Measurements from ENCODE around the gene FBN2.
"Not testable (repeated sequence)": the region's sequence is repeated elsewhere in the genome, so short reads cannot be mapped to it uniquely, and the experiment has no call there.

The FBN2 gene

DNA sequence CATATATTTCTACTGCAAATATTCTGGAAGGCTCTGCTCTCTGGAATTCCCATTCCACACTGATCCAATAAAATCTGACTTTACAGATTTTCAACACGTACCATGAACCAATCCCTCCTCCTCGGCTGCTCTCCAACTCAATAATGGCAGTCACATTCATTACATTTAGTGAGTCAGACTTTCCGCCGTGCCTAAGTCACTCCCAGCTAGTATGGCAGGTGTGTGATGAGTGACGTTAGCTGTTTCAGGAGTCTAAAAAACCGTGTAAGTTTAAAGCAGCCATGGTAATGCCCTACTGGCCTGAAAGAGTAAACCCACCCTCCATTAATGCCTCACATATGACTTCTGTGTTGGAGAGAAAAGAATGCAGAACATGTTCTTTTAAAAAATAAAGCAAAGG lies 3.3 kb downstream of the FBN2 start:
- no peak for DNase-seq (ENCODE audit: low read depth in 2 of 2)

DNA sequence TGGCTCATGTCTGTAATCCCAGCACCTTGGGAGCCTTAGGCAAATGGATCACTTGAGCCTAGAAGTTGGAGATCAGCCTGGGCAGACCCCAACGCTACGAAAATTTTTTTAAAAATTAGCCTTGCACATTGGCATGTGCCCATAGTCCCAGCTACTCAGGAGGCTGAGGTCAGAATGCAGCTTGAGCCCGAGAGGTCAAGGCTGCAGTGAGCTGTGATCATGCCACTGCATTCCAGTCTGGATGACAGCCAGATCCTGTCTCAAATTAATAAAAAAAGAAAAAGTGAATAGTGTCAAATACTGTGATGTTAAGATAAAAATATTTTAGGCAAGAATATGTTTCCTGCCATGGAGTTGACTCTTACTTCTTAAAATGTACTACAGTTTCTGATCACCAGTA lies 5.3 kb downstream of the FBN2 start:
- DNase-seq (ENCODE audit: low read depth in 2 of 2) = no peak

DNA sequence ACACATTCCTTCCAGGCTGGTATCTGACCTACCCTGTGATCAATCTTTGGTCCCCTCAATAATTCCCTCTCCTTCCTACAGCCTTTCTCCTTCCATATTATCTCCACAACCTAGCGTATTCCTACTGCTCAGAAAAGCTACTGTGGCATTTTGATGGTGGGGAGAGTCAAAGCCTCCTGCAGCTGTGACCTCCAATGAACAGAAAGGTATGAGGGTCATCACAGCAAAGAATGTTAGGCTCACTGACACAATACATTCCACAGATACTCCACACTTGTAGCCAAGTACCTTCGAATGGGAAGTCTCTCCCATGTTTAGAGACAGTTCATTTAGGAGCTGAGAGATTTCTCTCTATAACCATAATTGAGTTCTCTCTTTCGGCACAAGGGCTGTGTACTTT lies 5.9 kb downstream of the FBN2 start:
- no peak for DNase-seq (ENCODE audit: low read depth in 2 of 2)

DNA sequence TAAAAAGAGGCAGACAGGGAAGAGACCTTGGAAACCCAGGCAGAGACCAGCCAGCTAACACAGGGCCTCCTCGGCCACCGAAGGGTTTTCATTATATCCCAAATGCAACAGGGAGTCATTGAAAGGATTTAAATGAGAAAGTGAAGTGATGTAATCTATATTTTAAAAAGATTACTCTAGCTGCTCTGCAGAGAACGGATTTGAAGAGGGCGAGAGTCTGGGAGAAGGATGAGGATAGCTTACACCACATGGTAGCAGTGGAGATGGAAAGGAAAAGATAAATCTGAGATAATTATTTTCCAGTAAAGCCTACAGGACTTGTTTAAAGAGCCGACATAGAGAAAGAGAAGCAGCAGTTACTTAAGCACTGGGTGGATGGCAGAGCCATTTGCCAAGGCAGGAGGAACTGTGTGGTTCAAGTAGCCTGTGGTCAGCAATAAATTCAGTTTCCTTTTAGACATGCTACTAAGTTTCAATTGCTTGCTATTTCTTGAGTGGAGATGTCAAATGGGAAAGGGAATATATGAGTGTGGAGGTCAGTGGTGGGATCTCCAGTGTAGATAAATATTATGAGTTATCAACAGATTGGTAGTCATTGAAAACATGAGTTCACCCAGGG lies 9.3 kb downstream of the FBN2 start:
- DNase-seq (ENCODE audit: low read depth in 2 of 2) = no peak

DNA sequence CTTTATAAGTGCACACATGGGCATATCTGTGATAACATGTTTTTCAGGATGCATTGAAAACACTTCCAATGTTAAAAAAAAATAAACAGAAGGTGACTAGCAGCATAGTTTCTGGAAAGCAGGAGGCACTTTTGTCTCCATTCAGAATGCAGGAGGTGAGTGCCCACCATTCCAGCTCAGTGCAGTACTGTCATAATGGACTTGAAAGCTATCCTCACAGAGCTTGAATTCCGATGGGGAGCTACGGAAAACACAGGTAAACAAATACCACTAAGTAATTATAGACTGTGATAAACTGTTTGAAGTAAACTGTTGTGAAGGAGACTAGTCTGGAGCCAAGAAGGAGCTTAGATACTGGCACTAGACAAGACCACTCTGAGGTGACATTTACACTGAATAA lies 9.9 kb downstream of the FBN2 start:
- no peak for DNase-seq (ENCODE audit: low read depth in 2 of 2)

DNA sequence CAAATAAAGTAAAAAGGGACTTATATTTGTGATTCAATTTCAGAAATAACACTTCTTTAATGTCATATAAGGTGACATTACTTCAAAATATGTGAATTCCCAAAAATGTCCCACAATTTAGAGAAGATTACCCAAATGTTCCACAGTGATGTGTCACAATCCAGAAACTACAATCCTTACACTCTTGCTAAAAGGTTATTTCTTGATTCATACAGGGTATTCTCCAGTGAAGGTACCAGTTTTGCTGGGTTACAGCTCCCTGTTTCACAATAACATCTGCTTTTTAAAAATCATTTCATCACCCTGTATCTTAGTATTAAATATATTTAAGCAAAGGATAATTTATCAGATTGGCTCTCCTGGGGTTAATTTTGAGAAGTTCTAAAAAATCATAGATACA lies 11.0 kb downstream of the FBN2 start:
- DNase-seq (ENCODE audit: low read depth in 2 of 2) = no peak

DNA sequence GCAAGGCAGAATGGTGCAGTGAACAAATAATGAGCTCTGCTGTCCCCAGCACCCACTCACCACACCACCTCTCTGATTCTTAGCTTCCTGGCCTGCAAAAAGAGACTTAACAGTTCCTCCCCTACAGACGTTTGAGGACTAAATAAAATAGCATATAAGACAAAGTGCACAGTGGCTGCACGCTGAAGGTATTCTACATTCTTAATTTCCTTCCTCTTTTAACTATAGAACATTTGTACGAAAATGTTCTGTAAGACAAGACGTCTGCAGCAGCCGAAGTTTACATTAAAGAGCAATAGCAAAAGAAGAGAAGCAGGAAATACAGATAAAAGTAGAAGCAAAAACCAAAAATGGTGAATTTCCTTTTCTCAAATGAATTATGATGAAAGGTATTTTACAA lies 15.7 kb downstream of the FBN2 start:
- DNase-seq (ENCODE audit: low read depth in 2 of 2) = no peak

DNA sequence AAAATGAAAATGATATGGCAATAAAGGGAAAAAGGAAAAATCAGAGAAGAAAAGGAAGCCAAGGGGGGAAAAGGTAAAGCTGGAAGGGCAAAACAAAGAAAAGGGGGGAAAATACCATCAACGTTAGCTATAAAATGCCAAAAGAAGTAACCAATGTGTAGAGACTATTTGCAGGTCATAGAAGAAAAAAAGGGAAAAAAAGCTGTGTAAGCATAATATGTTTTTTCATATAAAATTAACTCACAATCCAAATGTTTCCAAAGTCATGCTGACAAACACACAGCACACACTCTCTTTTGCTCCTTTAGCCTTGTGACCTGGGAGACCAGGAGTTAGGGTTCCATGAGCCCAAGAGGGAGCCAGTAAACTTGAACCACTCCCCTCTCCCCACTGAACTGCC lies 18.2 kb downstream of the FBN2 start:
- DNase-seq (ENCODE audit: low read depth in 2 of 2) = no peak

DNA sequence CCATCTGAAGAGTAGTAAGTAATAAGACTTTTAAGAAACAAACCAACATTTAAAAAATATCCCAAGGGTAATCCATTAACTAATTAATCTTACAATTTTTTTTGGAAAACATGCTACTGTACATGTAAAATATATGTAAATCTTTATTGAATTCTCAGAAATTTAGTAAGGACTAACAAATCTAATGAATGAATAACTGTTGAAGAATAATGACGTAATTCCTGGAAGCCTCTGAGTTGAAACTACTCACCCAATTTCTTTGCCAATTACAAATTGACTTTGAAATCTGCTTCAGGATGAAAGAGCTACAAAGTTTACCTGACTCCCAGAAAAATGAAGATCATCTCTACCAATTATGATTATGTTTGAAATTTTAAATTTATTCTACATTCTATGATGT lies 21.1 kb downstream of the FBN2 start:
- no peak for DNase-seq (ENCODE audit: low read depth in 2 of 2)

DNA sequence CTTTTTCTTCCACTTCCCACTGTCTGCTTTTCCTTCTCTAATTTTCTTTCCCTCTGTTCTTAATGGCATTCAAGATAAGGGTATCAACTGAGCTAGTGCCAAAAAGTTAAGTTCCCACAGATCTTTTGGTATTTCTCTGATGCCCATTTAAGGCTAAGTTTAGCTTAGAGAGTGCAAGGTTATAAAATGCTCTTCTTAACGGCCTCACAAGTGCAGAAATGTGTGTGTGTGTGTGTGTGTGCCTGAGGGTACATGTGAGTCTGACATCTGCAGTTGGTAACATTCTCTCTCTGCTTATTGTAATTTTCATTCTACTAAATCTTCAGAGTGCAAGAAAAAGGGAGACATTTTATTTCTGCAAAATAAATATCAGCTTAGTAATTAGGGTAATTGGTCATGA lies 24.2 kb downstream of the FBN2 start:
- DNase-seq (ENCODE audit: low read depth in 2 of 2) = no peak

DNA sequence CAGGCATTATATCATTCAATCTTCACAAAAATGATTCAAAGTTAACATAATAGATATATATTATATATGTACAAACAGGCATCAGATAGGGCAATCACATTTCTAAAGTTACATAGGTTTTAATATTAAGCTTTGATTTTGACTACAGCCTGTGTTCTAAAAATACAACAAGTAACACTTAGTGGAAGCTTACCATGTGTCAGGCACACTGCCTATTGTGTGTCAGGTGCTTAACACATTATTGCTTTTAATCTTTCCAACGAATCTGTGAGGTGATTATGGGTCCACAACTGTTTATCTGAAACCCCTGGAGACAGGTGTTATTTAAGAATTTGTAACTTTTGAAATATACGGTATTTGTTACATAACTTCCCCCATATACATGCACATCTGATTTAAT lies 25.2 kb downstream of the FBN2 start:
- no peak for DNase-seq (ENCODE audit: low read depth in 2 of 2)

DNA sequence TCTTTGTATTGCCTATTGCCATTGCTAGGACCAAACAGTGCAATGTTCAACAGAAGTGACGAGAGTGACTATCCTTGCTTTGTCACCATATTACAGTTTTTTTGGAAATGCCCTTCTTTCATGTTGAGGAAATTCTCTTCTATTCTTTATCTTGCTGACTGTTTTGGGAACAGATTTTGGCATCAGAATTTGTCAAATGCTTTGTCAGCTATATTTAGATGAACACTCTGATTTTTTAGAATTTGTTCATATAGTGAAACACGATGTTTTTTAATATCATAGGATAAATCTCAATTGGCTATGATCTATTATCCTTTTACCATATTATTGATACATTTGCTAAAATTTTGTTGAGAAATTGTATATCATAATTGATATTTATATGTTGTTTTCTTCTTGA lies 31.4 kb downstream of the FBN2 start:
- DNase-seq (ENCODE audit: low read depth in 2 of 2) = no peak

DNA sequence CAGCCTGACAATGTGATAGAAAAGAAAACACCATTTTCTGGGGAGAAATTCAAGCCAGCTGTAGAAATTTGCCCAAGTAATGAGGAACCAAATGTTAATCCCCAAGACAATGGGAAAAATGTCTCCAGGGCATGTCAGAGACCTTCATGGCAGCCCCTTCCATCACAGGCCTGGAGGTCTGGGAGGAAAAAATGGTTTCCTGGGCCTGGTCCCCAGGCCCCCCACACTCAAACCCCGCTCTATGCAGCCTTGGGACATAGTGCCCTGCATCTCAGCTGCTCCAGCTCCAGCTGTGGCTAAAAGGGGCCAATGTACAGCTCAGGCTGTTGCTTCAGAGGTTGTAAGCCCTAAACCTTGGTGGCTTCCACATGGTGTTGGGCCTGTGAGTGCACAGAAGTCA lies 34.3 kb downstream of the FBN2 start:
- not testable (repeated sequence) for DNase-seq (ENCODE audit: low read depth in 2 of 2)

DNA sequence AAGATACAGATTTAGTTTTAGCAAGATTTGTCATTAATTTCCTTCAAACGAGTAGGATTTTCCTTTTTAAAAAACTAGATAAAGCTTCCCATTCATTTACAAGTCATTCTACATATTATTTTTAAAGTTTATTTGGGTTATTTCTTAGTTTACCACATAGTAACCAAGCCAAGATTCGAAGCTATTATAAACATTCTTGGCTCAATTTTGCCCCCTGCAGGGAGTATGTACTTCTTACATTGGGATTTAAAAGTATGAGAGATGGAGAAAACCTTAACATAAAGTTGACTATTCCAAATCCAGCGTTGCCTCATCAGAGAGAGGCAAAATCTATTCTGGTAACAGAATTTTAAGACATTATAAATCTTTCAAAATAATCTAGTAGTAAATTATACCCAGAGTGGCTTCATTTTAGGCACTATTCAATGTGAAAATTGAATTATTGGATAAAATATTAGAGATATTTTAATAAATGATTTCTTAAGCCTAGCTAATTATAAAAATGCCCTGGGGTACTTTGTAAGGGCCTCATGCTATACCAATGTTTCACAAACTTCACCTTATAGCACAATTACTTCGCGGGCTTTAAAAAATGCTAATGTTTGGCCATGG lies 39.1 kb downstream of the FBN2 start:
- no peak for DNase-seq (ENCODE audit: low read depth in 2 of 2)

DNA sequence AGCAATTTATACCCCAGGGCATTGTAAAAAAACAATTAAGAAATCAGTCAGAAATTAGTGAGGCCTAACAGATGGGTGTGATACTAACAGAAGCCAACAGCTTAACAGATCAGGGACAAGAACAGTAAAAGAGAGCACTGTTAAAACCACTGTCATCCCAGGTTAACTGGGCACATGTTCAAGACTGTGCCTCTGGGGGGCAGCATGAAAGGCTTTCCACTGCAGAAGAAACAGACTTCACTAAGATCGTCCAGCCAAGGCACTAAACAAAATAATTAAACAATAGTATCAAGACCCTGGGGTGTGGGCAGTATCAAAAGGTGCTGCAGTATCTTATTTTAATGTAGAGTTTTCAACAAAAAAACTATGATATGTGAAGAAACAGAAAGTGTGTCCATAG lies 43.5 kb downstream of the FBN2 start:
- DNase-seq (ENCODE audit: low read depth in 2 of 2) = no peak

DNA sequence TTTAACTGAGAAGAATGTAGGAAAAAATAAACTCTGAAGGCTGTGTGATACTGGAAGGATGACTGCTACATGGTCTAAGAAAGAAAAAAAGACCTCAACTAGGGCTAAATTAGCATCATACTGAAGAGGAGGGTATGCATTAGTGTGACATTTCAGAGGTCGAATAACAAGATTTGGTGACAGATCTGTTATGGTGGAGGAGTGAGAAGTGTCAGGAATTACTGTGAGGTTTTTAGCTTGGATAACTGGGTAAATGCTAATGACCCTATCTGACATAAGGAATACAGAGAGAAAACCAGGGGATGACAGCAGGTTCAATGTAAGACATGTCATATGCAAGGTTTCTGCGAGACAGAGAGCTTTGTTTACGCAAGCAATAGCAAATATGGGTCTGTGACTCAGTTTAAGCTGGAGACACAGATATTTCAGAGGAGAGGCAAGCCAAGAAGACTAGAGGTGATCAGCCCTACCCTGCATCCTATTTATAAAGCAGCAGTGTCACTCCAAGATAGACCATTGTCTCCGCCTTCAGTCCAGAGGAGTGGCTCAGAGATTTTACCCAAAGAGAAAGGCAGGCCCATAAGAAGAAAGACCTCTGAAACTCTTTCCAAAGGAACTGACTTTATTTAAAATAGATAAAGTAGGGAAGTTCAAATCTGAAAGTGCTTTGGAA lies 44.3 kb downstream of the FBN2 start:
- no peak for DNase-seq (ENCODE audit: low read depth in 2 of 2)

DNA sequence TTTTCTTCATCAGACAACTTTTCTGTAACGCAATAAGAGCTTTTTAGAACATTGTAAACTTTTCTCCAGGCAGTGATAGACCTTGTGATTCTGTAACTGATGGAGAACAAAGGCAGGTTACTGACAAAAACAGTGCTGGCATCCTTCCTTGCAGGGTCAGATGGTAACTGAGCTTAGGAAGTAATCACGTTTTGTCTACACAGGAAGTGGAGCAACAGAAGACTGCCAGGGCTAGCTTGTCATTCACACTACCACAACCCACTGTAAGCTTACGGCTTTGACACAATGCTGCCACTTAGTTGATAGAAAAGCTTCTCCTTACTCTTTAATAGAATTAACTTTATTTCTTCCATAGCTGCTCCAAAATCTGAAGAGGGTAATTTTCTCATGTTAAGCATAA lies 46.8 kb downstream of the FBN2 start:
- no peak for DNase-seq (ENCODE audit: low read depth in 2 of 2)

DNA sequence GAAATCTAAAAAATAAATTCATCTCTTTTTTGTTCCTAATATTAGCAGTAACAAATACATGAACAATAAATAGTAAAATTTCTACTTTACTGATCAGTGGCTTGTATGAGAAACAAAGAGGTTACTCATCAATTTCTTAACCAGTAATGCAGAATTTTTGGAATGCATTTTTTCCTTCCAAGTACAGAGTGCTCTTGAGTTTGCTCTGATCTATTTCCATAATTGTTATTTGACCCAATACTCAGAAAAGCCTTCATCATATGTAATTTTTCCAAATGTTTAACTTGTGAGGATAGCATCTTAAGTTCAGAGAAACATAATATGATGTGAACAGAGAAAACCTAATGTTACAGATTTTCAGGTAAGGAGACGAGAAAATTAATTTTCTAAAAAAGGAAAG lies 47.3 kb downstream of the FBN2 start:
- DNase-seq (ENCODE audit: low read depth in 2 of 2) = no peak

DNA sequence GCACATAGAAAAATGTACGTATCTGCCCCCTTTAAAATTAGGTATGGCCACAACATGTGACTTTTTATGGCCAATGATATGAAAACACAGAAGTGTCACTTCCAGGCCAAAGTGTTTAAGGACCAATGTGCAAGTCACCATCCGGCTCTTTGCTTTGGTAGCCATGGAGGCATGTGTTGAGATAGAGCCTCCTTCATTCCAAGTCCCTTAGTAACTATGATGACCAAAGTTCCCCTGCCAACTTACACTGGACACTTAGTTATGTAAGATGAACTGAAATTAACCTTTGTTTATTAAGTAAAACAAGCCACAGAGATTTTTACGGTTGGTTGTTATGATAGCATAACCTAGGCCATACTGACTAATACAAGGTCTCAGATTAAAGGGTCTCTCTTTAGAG lies 51.0 kb downstream of the FBN2 start:
- DNase-seq (ENCODE audit: low read depth in 2 of 2) = no peak

DNA sequence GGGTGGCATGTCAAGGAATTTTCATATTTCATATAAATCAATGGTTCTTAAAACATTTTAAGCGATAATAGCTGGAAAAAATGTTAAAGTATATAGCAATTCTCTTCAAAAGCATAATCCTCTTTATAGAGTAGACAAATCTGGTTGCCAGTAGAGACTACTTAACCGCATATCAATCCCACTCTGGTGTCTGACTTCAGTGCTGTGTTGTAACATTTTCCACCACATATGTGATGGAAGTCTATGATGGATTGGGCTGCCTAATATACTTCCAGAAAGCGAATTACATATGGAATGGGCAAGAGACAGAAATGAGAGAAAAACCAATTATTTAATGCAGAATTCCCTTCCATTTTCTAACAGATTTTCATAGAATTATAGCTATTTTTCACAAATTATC lies 54.3 kb downstream of the FBN2 start:
- no peak for DNase-seq (ENCODE audit: low read depth in 2 of 2)

DNA sequence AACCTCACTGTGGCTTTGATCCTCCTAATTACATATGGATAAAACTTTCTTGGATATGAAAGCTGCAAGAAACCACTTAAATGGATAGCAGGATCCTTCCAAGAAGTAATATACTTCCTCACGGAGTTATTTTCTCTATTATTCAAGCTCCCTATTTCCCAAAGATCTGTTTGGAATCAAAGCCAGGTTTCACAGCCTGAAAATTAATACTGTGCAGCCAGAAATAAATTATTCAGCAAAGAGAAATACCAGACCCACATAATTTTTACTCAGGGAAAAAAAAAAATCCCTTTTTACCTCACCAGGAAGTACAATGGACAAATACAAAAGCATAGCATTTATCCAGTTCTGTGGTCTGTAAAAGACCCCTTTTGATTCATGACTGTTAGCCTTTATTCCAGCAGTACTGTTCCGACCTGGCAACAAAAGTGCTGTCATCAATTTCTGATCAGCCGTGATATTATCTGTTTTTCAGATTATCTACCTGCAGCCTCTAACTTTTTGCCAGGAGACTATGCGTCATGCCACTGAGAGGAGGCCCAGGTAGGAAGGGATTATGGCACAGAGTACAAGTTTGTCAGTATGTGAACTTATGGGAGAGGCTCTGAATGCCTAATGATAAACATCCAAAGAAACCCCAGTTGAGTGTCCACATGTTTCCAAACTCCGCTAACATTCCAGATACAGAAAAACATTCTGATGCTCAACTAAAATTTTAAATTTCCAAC lies 57.0 kb downstream of the FBN2 start:
- no peak for DNase-seq (ENCODE audit: low read depth in 2 of 2)

DNA sequence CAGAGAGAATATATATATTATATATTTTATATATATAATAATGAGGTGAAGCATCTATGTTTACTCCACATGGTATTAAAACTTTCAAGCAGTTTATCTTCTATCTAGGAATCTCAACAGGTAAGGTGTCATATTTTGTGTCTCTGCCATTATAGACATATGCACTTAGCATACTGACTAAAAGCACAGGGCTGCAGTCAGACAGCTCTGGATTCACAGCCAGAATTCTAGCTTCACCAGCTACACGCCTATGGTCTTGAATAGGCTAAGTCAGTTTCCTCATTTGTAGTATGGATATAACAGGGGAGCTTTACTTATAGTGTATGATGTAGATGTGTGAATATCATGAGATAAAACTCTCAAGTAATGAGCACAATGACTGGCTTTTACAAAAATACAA lies 57.9 kb downstream of the FBN2 start:
- no peak for DNase-seq (ENCODE audit: low read depth in 2 of 2)

Data from stimulated activated CD4-positive, alpha-beta T cell treated with anti-CD3 and anti-CD28 coated beads, Interleukin-1b, Interleukin-23, amount 100 ng/mL, for 4 hours (primary cell).